ENCODE data around the gene GADD45B. TPM values are rescaled to one million over a fixed set of nuclear protein-coding genes. Genes with fewer than 3 reads are reported as not detected.
"Not testable (repeated sequence)": the region's sequence is repeated elsewhere in the genome, so short reads cannot be mapped to it uniquely, and the experiment has no call there.

The GADD45B gene
- polyA plus RNA-seq, 1 donor from 2014 or later = not detected

DNA sequence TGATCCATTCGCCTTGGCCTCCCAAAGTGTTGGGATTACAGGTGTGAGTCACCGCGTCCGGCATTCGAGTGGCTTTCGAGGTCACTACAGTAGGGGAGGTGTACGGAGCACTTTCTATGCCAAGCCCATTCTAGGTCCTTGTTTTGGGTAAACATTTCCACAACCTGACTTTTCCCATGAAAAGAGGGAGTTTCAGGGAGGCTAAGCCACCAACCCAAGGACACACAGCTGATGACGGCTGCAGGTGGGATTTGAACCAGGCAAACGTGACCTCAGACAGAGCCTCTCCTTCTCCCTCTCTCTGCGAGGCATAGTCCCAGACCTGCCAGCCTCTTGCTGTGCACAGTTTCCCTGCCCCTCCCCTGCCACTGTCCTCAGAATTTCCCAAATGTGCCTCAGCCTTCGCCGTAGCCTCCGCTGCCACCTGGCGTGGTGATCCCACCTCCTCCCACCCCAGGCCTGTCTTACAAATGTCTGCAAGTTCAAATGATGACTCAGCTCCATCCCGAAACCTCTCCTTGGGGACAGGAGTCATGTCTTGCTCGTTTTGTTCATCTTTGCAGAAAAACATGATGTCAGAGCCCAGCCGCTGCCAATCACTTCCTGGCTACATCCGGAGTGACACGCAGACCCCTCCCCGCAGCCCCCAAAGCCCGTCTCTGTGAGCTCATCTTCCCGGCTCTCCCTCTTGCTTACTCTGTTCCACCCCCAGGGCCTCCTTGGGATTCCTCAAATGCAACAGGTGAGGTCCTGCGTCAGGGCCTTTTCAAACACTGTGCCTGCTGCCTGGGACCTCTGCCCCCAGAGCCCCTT, 6.6 kb upstream of the GADD45B start:
- Histone ChIP-seq H3K4me2 (ENCODE audit: low read length) (no peak overlapping the region), H4K20me1 (ENCODE audit: insufficient read depth) (no peaks in the 10 kb centered on the region), H3K9me3 (ENCODE audit: low read length) (no peaks in the 10 kb centered on the region), H3K36me3 (ENCODE audit: insufficient read depth, low read length) (no peaks in the 10 kb centered on the region), H3K4me3 (ENCODE audit: low read length) (no peak overlapping the region), H3K9me2 (ENCODE audit: insufficient read depth, low read length) (no peaks in the 10 kb centered on the region), H2AFZ (ENCODE audit: low read depth, low read length) (no peak overlapping the region), H3K79me2 (replicated peaks; ENCODE audit: insufficient read depth, low read length) (no peaks in the 10 kb centered on the region), H3K9ac (ENCODE audit: low read length) (no peak overlapping the region), H3K27ac (ENCODE audit: low read length) (no peak overlapping the region), H3F3A (ENCODE audit: insufficient read depth, low read length, poor library complexity, severe bottlenecking) (no peaks in the 10 kb centered on the region), H3K27me3 (ENCODE audit: insufficient read depth, low read depth, low read length) (no peaks in the 10 kb centered on the region)
- TF ChIP-seq EZH2 (IDR thresholded peaks at IDR 0.05; ENCODE audit: borderline replicate concordance, insufficient read depth, low read length, poor library complexity, severe bottlenecking) (no peak), TAF1 (IDR thresholded peaks at IDR 0.05; ENCODE audit: low read depth) (no peak), RAD21 (conservative IDR thresholded peaks at IDR 0.05) (no peak), EP300 (conservative IDR thresholded peaks at IDR 0.05; ENCODE audit: poor library complexity, severe bottlenecking) (no peak), SMC3 (conservative IDR thresholded peaks at IDR 0.05; ENCODE audit: poor library complexity) (no peak), MXI1 (conservative IDR thresholded peaks at IDR 0.05; ENCODE audit: poor library complexity, severe bottlenecking) (no peak), POLR2AphosphoS5 (IDR thresholded peaks at IDR 0.05) (no peak)
- TF ChIP-seq, protein P1, sequence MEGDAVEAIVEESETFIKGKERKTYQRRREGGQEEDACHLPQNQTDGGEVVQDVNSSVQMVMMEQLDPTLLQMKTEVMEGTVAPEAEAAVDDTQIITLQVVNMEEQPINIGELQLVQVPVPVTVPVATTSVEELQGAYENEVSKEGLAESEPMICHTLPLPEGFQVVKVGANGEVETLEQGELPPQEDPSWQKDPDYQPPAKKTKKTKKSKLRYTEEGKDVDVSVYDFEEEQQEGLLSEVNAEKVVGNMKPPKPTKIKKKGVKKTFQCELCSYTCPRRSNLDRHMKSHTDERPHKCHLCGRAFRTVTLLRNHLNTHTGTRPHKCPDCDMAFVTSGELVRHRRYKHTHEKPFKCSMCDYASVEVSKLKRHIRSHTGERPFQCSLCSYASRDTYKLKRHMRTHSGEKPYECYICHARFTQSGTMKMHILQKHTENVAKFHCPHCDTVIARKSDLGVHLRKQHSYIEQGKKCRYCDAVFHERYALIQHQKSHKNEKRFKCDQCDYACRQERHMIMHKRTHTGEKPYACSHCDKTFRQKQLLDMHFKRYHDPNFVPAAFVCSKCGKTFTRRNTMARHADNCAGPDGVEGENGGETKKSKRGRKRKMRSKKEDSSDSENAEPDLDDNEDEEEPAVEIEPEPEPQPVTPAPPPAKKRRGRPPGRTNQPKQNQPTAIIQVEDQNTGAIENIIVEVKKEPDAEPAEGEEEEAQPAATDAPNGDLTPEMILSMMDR (IDR thresholded peaks at IDR 0.05; ENCODE audit: poor library complexity, severe bottlenecking) = no peak
- TF ChIP-seq, protein P2, sequence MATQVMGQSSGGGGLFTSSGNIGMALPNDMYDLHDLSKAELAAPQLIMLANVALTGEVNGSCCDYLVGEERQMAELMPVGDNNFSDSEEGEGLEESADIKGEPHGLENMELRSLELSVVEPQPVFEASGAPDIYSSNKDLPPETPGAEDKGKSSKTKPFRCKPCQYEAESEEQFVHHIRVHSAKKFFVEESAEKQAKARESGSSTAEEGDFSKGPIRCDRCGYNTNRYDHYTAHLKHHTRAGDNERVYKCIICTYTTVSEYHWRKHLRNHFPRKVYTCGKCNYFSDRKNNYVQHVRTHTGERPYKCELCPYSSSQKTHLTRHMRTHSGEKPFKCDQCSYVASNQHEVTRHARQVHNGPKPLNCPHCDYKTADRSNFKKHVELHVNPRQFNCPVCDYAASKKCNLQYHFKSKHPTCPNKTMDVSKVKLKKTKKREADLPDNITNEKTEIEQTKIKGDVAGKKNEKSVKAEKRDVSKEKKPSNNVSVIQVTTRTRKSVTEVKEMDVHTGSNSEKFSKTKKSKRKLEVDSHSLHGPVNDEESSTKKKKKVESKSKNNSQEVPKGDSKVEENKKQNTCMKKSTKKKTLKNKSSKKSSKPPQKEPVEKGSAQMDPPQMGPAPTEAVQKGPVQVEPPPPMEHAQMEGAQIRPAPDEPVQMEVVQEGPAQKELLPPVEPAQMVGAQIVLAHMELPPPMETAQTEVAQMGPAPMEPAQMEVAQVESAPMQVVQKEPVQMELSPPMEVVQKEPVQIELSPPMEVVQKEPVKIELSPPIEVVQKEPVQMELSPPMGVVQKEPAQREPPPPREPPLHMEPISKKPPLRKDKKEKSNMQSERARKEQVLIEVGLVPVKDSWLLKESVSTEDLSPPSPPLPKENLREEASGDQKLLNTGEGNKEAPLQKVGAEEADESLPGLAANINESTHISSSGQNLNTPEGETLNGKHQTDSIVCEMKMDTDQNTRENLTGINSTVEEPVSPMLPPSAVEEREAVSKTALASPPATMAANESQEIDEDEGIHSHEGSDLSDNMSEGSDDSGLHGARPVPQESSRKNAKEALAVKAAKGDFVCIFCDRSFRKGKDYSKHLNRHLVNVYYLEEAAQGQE (IDR thresholded peaks at IDR 0.05; ENCODE audit: borderline replicate concordance) = no peak

DNA sequence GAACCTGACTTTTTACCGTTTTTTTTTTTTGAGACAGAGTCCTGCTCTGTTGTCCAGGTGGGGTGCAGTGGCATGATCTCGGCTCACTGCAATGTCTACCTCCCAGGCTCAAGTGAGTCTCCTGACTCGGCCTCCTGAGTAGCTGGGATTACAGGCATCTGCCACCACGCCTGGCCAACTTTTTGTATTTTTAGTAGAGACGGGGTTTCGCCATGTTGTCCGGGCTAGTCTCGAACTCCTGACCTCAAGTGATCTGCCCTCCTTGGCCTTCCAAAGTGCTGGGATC, 6.1 kb upstream of the GADD45B start:
- not testable (repeated sequence) for H3F3A ChIP-seq (ENCODE audit: insufficient read depth, low read length, poor library complexity, severe bottlenecking); H3K9me3 ChIP-seq (ENCODE audit: low read length); H3K36me3 ChIP-seq (ENCODE audit: insufficient read depth, low read length); H3K27me3 ChIP-seq (ENCODE audit: insufficient read depth, low read depth, low read length); H4K20me1 ChIP-seq (ENCODE audit: insufficient read depth); H3K4me3 ChIP-seq (ENCODE audit: low read length); H3K4me2 ChIP-seq (ENCODE audit: low read length); H2AFZ ChIP-seq (ENCODE audit: low read depth, low read length); H3K9ac ChIP-seq (ENCODE audit: low read length); H3K9me2 ChIP-seq (ENCODE audit: insufficient read depth, low read length); H3K79me2 ChIP-seq (replicated peaks; ENCODE audit: insufficient read depth, low read length); H3K27ac ChIP-seq (ENCODE audit: low read length)

Data from neural cell (in vitro differentiated cells).